ENCODE measurements around the gene PROX1. TPM values are rescaled to one million over a fixed set of nuclear protein-coding genes. Genes with fewer than 3 reads are reported as not detected.

PROX1 gene
- polyA plus RNA-seq, 1 experiment = 0.07 TPM

DNA sequence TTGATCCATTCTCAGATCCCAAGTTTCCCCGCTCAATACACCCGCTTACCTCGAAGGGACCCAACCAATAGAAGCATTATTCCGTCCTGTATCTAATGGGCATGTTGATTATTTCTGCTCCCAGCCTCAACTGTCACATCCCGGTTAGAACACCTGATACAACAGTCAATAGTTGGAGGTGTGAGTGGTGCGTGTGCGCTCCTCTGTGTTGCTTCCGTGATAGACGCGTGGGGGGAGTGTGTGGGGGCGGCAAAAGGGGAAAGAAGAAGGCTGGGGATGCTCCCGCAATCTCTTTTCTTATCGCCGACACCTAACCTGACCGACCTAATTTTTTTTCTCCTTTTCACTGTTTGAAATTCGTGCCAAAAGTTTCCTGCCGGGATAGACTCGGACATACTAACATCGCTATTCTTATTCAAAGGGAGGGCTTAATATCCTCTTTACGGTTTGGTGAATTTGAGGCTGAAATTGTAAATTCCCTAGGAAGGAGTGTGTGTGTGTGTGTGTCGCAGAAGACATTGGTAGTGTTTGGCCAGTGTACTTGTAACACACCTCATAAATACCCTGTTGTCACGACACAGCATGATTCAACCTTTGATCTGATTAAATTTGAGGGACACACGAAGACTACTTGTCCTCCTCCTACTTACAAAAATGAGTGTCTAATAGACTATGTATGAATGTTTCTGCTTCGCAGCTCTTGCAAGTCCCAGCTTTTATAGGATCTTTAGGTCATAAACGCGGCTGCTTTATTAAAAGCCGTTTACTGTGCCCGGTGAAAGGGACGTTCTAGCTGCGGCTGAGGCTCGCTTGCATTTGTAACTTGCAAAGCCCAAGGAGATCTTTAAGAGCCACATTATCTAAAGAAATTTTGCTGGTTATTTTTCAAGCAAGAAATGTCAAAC lies 1.5 kb upstream of the PROX1 start:
- Histone ChIP-seq H3K4me3 (ENCODE audit: low read depth, low read length) (no peak overlapping the region), H3K27me3 (ENCODE audit: control insufficient read depth, insufficient read depth, low read length) (peaks cover 63% of the 10 kb centered on the region), H3K27ac (ENCODE audit: low read depth, low read length) (no peak overlapping the region), H3K9me3 (ENCODE audit: control insufficient read depth, insufficient read depth, low read length) (no peaks in the 10 kb centered on the region; the same call in 1 of the 2 replicates)
- no peak for TF ChIP-seq CTCF (IDR thresholded peaks at IDR 0.05; ENCODE audit: low read depth, low read length)
- DNase-seq (ENCODE audit: low read depth, low spot score) = no peak
- CTCF ChIA-PET = no interaction called here
- POLR2A ChIA-PET = no interaction called here

DNA sequence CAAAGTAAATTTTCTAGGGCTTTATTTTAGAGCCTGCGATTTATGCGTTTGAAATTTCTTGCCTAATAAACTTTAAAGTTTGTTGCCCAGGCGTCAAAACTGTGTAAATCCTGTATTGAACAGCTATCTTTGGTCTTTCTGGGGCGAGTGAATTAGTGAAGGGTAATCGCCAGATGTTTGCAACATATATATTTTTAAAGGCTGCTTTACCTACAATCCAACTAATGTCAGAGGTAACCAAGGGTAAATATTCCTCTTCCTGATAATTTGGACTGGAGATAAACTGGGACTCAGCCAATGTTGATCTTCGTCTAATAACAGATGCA lies 885 bp upstream of the PROX1 start:
- peaks cover 58% of the 10 kb centered on the region for H3K27me3 ChIP-seq (ENCODE audit: control insufficient read depth, insufficient read depth, low read length)
- H3K4me3 ChIP-seq (ENCODE audit: low read depth, low read length) = no peak overlapping the region; the same call in 1 of the 2 replicates
- no peaks in the 10 kb centered on the region; the same call in 1 of the 2 replicates for H3K9me3 ChIP-seq (ENCODE audit: control insufficient read depth, insufficient read depth, low read length)
- TF ChIP-seq CTCF (IDR thresholded peaks at IDR 0.05; ENCODE audit: low read depth, low read length) = no peak
- ChIA-PET CTCF (interaction anchor here (1.5 kb wide), 1 partner anchor 136 kb away, joined by 4 read pairs; no protein-coding TSS in a partner anchor), POLR2A (no interaction called here)
- no peak overlapping the region for H3K27ac ChIP-seq (ENCODE audit: low read depth, low read length)
- DNase-seq (ENCODE audit: low read depth, low spot score) = no peak

GRCh38 chr1:213987422-213987926 lies 299 bp upstream of the PROX1 start:
- no peak for TF ChIP-seq CTCF (IDR thresholded peaks at IDR 0.05; ENCODE audit: low read depth, low read length)
- Histone ChIP-seq H3K4me3 (ENCODE audit: low read depth, low read length) (peak overlapping the region; percentile 65), H3K9me3 (ENCODE audit: control insufficient read depth, insufficient read depth, low read length) (no peaks in the 10 kb centered on the region; the same call in 1 of the 2 replicates), H3K27ac (ENCODE audit: low read depth, low read length) (peak overlapping the region; percentile 39), H3K27me3 (ENCODE audit: control insufficient read depth, insufficient read depth, low read length) (peaks cover 56% of the 10 kb centered on the region)
- POLR2A ChIA-PET = interaction anchor here (0.7 kb wide), 1 partner anchor 48 kb away, joined by 3 read pairs; no protein-coding TSS in a partner anchor
- DNase-seq (ENCODE audit: low read depth, low spot score) = no peak
- CTCF ChIA-PET = interaction anchor here (0.5 to 1.5 kb wide), 4 partner anchors 9 to 901 kb away, joined by 3 to 6 read pairs (median 4); no protein-coding TSS in a partner anchor

DNA sequence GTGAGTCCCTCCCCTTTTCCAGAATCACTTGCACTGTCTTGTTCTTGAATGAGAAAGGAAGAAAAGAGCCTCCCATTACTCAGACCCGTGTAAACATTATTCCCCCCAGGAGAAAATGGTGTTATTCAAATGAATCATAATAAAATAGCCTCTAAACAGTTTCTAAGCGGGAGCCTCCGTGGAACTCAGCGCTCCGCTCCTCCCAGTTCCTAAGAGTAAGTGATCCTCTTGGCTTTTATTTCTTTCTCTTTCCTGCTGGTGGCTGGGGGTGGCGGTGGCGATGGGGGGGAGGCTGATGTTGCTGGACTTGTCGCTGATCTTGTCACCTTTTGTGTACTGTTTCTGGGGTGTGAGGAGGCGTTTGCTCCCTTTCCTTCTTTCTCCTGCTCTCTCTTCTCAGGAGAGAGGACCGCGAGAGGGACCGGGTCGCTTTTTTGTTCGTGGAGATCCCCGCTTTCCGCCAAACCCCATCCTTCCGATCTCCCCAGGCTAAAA lies 781 bp downstream of the PROX1 start:
- peak overlapping the region; percentile 65 for H3K4me3 ChIP-seq (ENCODE audit: low read depth, low read length)
- no peak for DNase-seq (ENCODE audit: low read depth, low spot score)
- CTCF ChIA-PET = interaction anchor here (0.6 to 1.2 kb wide), 3 partner anchors 14 to 865 kb away, joined by 3 to 6 read pairs (median 3); no protein-coding TSS in a partner anchor
- H3K27ac ChIP-seq (ENCODE audit: low read depth, low read length) = no peak overlapping the region
- no peaks in the 10 kb centered on the region; the same call in 1 of the 2 replicates for H3K9me3 ChIP-seq (ENCODE audit: control insufficient read depth, insufficient read depth, low read length)
- no peak for TF ChIP-seq CTCF (IDR thresholded peaks at IDR 0.05; ENCODE audit: low read depth, low read length)
- peaks cover 49% of the 10 kb centered on the region for H3K27me3 ChIP-seq (ENCODE audit: control insufficient read depth, insufficient read depth, low read length)
- POLR2A ChIA-PET = interaction anchor here (0.6 kb wide), 1 partner anchor 338 kb away, joined by 6 read pairs; no protein-coding TSS in a partner anchor

Data from AG04450 (cell line).